NB4 (cell line): ENCODE results near the gene APEH.

Experiments
- DNase-seq: peaks from one replicate; pipeline ENCODE4 v3.0.0; 2010; ENCODE audit warnings: low read depth
- H3K4me3 ChIP-seq: one replicate; pipeline ENCODE4 v1.5.1; 2011; ENCODE audit warnings: mild to moderate bottlenecking, low read depth, low read length, moderate library complexity
- MAX ChIP-seq: IDR thresholded peaks from 2 replicates; pipeline ENCODE4 v1.6.1; 2011; ENCODE audit warnings: low read depth, low read length
- MYC ChIP-seq: IDR thresholded peaks from 2 replicates; pipeline ENCODE4 v1.6.1; 2011; ENCODE audit warnings: low read depth, low read length
- POLR2A ChIP-seq: IDR thresholded peaks from 2 replicates; pipeline ENCODE4 v1.6.1; 2011; ENCODE audit warnings: mild to moderate bottlenecking; ENCODE audit not compliant: insufficient read length; ENCODE audit errors: extremely low read depth
- TF ChIP-seq, protein P1 (sequence below): IDR thresholded peaks from one replicate; pipeline ENCODE4 v1.5.1; 2012; ENCODE audit warnings: low read depth, low read length

APEH gene

DNA sequence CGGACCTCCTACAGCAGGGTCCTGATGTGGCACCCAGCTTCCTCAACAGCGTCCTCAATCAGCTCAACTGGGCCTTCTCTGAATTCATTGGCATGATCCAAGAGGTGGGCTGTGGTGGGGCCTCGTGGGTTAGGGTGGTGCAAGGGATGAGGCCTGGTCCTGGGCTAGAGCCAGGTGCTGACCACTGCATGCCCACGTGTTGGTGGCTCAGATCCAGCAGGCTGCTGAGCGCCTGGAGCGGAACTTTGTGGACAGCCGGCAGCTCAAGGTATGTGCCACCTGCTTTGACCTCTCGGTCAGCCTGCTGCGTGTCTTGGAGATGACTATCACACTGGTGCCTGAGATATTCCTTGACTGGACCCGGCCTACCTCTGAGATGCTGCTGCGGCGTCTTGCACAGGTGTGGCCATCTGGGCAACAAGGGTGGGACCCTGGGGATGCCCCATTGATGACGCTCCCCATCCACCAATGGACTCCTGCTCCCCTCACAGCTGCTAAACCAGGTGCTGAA is 41.5 kb downstream of the APEH start:
- TF ChIP-seq POLR2A (no peak), MAX (no peak), MYC (no peak)
- TF ChIP-seq, protein P1, sequence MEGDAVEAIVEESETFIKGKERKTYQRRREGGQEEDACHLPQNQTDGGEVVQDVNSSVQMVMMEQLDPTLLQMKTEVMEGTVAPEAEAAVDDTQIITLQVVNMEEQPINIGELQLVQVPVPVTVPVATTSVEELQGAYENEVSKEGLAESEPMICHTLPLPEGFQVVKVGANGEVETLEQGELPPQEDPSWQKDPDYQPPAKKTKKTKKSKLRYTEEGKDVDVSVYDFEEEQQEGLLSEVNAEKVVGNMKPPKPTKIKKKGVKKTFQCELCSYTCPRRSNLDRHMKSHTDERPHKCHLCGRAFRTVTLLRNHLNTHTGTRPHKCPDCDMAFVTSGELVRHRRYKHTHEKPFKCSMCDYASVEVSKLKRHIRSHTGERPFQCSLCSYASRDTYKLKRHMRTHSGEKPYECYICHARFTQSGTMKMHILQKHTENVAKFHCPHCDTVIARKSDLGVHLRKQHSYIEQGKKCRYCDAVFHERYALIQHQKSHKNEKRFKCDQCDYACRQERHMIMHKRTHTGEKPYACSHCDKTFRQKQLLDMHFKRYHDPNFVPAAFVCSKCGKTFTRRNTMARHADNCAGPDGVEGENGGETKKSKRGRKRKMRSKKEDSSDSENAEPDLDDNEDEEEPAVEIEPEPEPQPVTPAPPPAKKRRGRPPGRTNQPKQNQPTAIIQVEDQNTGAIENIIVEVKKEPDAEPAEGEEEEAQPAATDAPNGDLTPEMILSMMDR, result no peak
- no peak overlapping the region for H3K4me3 ChIP-seq
- no peak for DNase-seq

DNA sequence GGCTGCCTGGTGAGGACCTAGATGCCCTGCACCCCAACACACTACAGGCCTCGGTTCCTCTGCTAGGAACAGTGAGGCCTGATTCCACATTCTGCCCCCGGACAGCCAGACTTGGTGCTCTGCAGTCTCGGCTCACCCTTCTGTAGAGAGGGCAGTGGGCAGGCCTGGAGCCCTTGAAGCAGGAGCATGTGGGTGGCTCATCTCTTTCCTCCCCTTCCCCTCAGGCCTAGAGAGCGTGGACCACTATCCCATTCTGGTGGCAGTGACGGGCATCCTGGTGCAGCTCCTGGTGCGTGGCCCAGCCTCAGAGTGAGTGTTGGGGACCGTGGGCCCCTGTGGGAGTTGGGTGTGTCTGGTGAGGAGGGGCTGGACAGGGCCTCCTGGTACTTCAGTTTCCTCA is 42.0 kb downstream of the APEH start:
- TF ChIP-seq, protein P1, result no peak
- TF ChIP-seq MAX (no peak), MYC (no peak), POLR2A (no peak)
- DNase-seq, result no peak
- H3K4me3 ChIP-seq, result no peak overlapping the region

DNA sequence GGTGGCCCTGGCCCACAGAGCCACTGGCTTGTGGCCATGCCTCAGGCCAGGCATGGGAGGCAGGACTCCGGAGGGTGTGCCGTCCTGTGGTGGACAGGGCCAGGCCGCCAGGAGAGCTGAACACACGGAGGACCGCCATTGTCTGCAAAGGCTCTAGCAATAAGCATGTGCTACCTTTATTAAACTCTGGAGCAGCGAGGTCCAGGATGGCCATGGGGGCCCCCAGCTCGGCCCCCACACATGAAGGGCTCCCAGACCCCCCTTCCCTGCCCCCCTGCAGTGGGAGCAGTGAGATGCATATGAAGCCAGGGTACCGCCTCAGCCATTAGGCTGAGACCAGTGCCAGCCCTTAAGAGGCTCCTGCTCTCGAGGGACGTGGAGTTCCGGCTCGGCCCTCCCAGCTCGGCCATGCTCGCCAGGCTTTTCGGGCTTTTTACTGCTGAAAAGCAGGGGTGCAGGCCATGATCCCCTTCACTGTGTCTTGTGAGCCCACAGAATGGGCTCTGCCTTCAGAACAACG is 42.6 kb downstream of the APEH start:
- no peak overlapping the region for H3K4me3 ChIP-seq
- no peak for DNase-seq

DNA sequence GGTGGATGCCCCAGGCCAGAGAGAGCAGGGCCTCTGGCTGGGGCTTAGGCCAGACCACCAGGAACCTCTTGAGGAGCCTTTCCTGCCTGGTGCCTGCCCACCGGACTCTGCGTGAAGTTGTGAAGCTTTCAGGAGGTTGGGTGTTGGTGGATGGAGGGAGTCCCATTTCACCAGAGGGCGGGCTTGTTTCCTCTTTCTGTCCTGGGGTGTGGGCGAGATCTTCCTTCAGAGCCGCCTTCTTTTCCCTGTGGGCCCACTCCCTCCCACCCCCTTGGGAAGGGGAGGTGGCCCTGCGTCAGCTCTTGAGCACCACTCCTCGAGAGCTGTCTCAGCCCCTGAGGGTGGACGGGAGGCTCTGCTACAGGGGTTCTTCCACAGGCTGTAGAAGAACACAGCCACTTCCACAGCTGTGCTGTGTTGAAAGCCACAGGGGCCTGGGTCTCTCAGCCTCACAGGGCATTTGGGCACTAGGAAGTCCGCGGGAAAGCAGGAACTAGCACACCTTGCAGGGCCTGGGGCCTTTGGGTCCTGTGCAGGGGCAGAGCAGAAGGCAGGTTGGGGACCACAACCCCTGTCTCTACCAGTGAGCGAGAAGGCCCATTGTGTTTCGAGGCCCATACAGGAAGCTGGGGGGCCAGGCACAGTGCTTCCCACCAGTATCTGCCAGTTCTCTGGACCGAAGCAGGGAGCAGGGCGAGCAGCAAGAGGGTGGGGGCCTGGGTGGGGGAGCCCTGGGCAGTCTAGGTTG is 43.2 kb downstream of the APEH start:
- TF ChIP-seq MYC, result no peak
- TF ChIP-seq MAX, result no peak
- TF ChIP-seq POLR2A, result no peak
- TF ChIP-seq, protein P1, result no peak
- no peak overlapping the region for H3K4me3 ChIP-seq

More for the DNA sequence above, 42.6 kb downstream of the APEH start:
- TF ChIP-seq MYC (no peak), MAX (no peak), POLR2A (no peak)
- TF ChIP-seq, protein P1, result no peak

DNA sequence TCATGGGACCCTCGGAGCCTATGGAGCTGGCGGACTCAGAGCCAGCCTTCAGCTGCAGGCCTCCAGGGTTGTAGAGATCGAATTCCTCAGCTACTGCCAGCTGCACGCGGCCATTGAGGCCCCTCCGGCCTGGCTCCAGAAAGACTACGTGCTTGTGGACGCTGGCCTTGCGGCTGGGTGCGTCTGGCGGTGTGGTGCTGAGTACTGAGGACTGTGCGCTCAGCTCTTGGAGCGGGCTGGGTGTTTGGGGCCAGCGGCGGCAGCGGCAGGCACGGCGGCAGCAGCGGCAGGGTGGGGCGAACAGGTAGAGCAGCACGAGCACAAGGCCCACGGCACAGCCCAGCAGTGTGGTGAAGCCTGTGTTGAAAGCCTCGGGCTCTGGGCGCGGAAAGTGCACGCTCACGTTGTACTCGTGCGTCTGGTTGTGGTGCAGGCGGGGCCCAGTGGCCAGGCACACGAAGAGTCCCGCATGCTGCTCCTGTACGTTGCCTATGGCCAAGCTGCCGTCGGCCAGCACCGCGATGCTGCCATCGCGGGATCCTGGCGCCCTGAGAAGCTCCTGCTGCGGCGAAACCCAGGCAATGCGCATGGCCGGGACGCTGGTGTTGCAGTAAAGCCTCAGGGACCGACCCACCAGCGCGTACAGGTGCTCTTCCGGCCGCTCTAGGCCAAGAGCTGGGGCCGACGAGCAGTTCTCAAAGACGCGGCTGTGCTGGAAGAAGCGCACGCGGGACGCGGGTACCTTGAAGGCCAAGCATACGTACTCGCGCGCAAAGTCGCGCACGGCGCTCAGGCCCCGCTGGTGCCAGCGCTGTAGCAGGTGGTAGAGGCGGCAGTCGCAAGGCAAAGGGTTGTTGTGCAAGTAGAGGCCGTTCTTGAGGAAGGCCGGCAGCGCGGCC is 44.1 kb downstream of the APEH start:
- DNase-seq, result no peak
- no peak overlapping the region for H3K4me3 ChIP-seq
- no peak for TF ChIP-seq MAX
- TF ChIP-seq, protein P1, result no peak
- TF ChIP-seq POLR2A, result no peak
- no peak for TF ChIP-seq MYC

More for the DNA sequence above, 43.2 kb downstream of the APEH start:
- DNase-seq, result no peak
